ENCODE results near the gene HSPG2. TPM values are rescaled to one million over a fixed set of nuclear protein-coding genes. Genes with fewer than 3 reads are reported as not detected.
A peak's percentile ranks its signal among the peaks of the same experiment; 100 is the strongest.

HSPG2 gene
- total and polyA plus RNA-seq, 8 donors, result 50.4 to 164 (median 63.9) TPM

- WGBS, 2 donors, result 92 to 99% methylated on average over 3 of the region's 3 CpGs
- H3K27me3 ChIP-seq, result no peaks in the 10 kb centered on the region
- no peaks in the 10 kb centered on the region for H3K4me1 ChIP-seq
- no peaks in the 10 kb centered on the region for H3K36me3 ChIP-seq
- no peak for DNase-seq
- no peaks in the 10 kb centered on the region for H3K9me3 ChIP-seq
- no peak for ATAC-seq
- intact Hi-C loops (cut with DNase I), result no loop called here
- no peak overlapping the region for H3K4me3 ChIP-seq
- TF ChIP-seq, protein P1, sequence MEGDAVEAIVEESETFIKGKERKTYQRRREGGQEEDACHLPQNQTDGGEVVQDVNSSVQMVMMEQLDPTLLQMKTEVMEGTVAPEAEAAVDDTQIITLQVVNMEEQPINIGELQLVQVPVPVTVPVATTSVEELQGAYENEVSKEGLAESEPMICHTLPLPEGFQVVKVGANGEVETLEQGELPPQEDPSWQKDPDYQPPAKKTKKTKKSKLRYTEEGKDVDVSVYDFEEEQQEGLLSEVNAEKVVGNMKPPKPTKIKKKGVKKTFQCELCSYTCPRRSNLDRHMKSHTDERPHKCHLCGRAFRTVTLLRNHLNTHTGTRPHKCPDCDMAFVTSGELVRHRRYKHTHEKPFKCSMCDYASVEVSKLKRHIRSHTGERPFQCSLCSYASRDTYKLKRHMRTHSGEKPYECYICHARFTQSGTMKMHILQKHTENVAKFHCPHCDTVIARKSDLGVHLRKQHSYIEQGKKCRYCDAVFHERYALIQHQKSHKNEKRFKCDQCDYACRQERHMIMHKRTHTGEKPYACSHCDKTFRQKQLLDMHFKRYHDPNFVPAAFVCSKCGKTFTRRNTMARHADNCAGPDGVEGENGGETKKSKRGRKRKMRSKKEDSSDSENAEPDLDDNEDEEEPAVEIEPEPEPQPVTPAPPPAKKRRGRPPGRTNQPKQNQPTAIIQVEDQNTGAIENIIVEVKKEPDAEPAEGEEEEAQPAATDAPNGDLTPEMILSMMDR (IDR thresholded peaks at IDR 0.05), result no peak
- H3K27ac ChIP-seq, result no peak overlapping the region
- no peak for FAIRE-seq
These were observed 123.6 kb downstream of the HSPG2 start for GRCh38 chr1:21813542-21813941.

- DNase-seq, result no peak
- no peak within 1 kb of the TSS for H3K4me3 ChIP-seq
- H3K27me3 ChIP-seq, result no peaks in the 10 kb centered on the region
- ATAC-seq, result peak in 2 of 4 donors; percentile 12 to 15
- WGBS, 2 donors, result 73% methylated on average over 2 of the region's 2 CpGs
- TF ChIP-seq, protein P1 (IDR thresholded peaks at IDR 0.05), result no peak
- FAIRE-seq, result no peak
- H3K27ac ChIP-seq, result no peak within 1 kb of the TSS
- no peaks in the 10 kb centered on the region for H3K9me3 ChIP-seq
- no peaks in the 10 kb centered on the region for H3K36me3 ChIP-seq
- no peaks in the 10 kb centered on the region for H3K4me1 ChIP-seq
- intact Hi-C loops (cut with DNase I), result no loop called here
These were observed 125.2 kb downstream of the HSPG2 start, which contains the start of gene LDLRAD2 for GRCh38 chr1:21811875-21812305. Gene LDLRAD2 (plus strand): TSS chr1:21812265. CDS start chr1:21812452, 187 bp downstream.

- intact Hi-C loops (cut with DNase I), result no loop called here
- WGBS, 2 donors, result 82 to 87% methylated on average over 2 of the region's 2 CpGs
- Histone ChIP-seq H3K27ac (no peak overlapping the region), H3K4me1 (no peaks in the 10 kb centered on the region), H3K9me3 (no peaks in the 10 kb centered on the region), H3K36me3 (no peaks in the 10 kb centered on the region), H3K27me3 (no peaks in the 10 kb centered on the region), H3K4me3 (no peak overlapping the region)
- FAIRE-seq (no peak), DNase-seq (no peak), ATAC-seq (no peak)
- TF ChIP-seq, protein P1 (IDR thresholded peaks at IDR 0.05), result no peak
These were observed 132.6 kb downstream of the HSPG2 start for GRCh38 chr1:21804536-21804935.

- Histone ChIP-seq H3K9me3 (no peaks in the 10 kb centered on the region), H3K27ac (no peak overlapping the region), H3K36me3 (no peaks in the 10 kb centered on the region), H3K27me3 (no peaks in the 10 kb centered on the region), H3K4me3 (no peak overlapping the region), H3K4me1 (no peaks in the 10 kb centered on the region)
- 96% methylated on average over 4 of the region's 4 CpGs for WGBS, 2 donors
- FAIRE-seq (no peak), ATAC-seq (no peak), DNase-seq (no peak)
- intact Hi-C loops (cut with DNase I), result no loop called here
- TF ChIP-seq, protein P1 (IDR thresholded peaks at IDR 0.05), result no peak
These were observed 136.0 kb downstream of the HSPG2 start for GRCh38 chr1:21801100-21801499.

DNA sequence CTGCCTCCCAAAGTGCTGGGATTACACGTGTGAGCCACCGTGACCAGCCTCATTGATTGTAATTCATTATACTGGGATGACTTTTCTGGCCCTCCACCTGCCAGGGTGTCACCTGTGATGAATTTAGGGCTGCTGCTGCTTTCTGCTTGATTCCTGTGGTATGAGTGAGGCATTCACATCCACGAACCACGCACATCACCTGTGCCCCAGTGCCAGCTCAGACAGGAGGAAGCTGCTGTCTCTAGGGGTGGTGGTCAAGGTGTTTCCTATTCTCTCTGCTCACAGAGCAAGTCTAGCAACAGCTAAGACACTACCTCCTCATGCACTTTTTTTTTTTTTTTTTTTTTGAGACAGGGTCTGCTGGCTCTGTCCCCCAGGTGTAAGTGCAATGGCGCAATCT, 137.4 kb downstream of the HSPG2 start:
- FAIRE-seq (no peak), ATAC-seq (no peak), DNase-seq (no peak)
- Histone ChIP-seq H3K36me3 (no peaks in the 10 kb centered on the region), H3K27me3 (no peaks in the 10 kb centered on the region), H3K4me1 (no peaks in the 10 kb centered on the region), H3K4me3 (no peak overlapping the region), H3K27ac (no peak overlapping the region), H3K9me3 (no peaks in the 10 kb centered on the region)
- TF ChIP-seq, protein P1 (IDR thresholded peaks at IDR 0.05), result no peak
- intact Hi-C loops (cut with DNase I), result no loop called here
- WGBS, 2 donors, result 76 to 77% methylated on average over 5 of the region's 5 CpGs

Measured in pancreas (tissue), 10 donors.